Endothelial cell of umbilical vein (primary cell): ENCODE data around the gene ACBD6. TPM values are rescaled to one million over a fixed set of nuclear protein-coding genes. Genes with fewer than 3 reads are reported as not detected.

Experiments
- BruUV-seq: library from RNA; stranded (reverse); fragments of 400-500 nt; replicated peaks from 2 replicates; lab custom pipeline; 2021; lab: Mats Ljungman, UMichigan
- CTCF ChIA-PET: fragments of 300-600, 350-600 bp; sonication (Branson Sonifier 250); formaldehyde crosslinking; loops from one replicate; lab custom pipeline; 2021; ENCODE audit warnings: antibody characterized with exemption, inconsistent platforms; lab: Charles Lee
- POLR2A ChIA-PET: fragments of 300-600, 350-600 bp; sonication (Branson Sonifier 250); formaldehyde crosslinking; loops from one replicate; lab custom pipeline; 2021; ENCODE audit warnings: antibody characterized with exemption, inconsistent platforms; lab: Charles Lee
- DNase-seq: peaks from one replicate; pipeline ENCODE4 v3.0.0-alpha.2; 2011; ENCODE audit warnings: low read depth, low spot score
- FAIRE-seq: peaks from 2 replicates; lab custom pipeline; 2011; peaks lifted over from hg19 to GRCh38; lab: Jason Lieb, UNC
- H2AFZ ChIP-seq: 2 replicates; pipeline ENCODE4 v1.6.0; 2012; ENCODE audit warnings: low read depth, low read length, control low read depth, inconsistent platforms
- H3K27ac ChIP-seq: 2 replicates; pipeline ENCODE4 v1.5.1; 2011; ENCODE audit warnings: low read depth, mild to moderate bottlenecking, control low read depth, low read length, moderate library complexity; ENCODE audit not compliant: insufficient read depth
- H3K27me3 ChIP-seq, 2 experiments: 2 replicates each; pipeline versions ENCODE4 v1.6.0 to v1.6.1; 2011; ENCODE audit warnings: low read length in 2 of 2, mixed read lengths in 1 of 2; ENCODE audit not compliant: control insufficient read depth in 2 of 2, insufficient read depth in 2 of 2
- H3K36me3 ChIP-seq, 2 experiments: 2 replicates in 1 of 2; 3 replicates in 1 of 2; pipeline ENCODE4 v1.5.1; 2011; ENCODE audit warnings: low read length in 2 of 2, mild to moderate bottlenecking in 1 of 2, moderate library complexity in 1 of 2; ENCODE audit not compliant: control insufficient read depth in 2 of 2, insufficient read depth in 2 of 2; ENCODE audit errors: extremely low read depth in 1 of 2
- H3K4me1 ChIP-seq: 3 replicates; pipeline ENCODE4 v1.5.1; 2011; ENCODE audit warnings: mild to moderate bottlenecking, low read length; ENCODE audit not compliant: control insufficient read depth, insufficient read depth; ENCODE audit errors: extremely low read depth
- H3K4me2 ChIP-seq: 2 replicates; pipeline ENCODE4 v1.6.1; 2011; ENCODE audit warnings: low read length, control low read depth, mixed read lengths; ENCODE audit not compliant: insufficient read depth
- H3K4me3 ChIP-seq, 3 experiments: fragments of 200-600 bp in 1 of 3; sonication (generic), shearing (Covaris generic) in 1 of 3; replicated peaks in 1 of 3; 2 replicates each; pipeline ENCODE4 v1.5.1; 2011 to 2016; ENCODE audit warnings: control low read depth in 3 of 3, low read length in 3 of 3, mild to moderate bottlenecking in 2 of 3, inconsistent platforms in 1 of 3, low read depth in 1 of 3, moderate library complexity in 1 of 3; ENCODE audit not compliant: insufficient read depth in 1 of 3
- H3K79me2 ChIP-seq: 2 replicates; pipeline ENCODE4 v1.6.0; 2012; ENCODE audit warnings: low read length, inconsistent platforms; ENCODE audit not compliant: control insufficient read depth, insufficient read depth
- H3K9ac ChIP-seq: replicated peaks from 2 replicates; pipeline ENCODE3; 2011; ENCODE audit warnings: low read length, control low read depth; ENCODE audit not compliant: insufficient read depth; ENCODE audit errors: extremely low read depth
- H3K9me1 ChIP-seq: replicated peaks from 3 replicates; pipeline ENCODE4 v1.6.0; 2011; ENCODE audit warnings: mild to moderate bottlenecking, low read length; ENCODE audit not compliant: control insufficient read depth, insufficient read depth; ENCODE audit errors: extremely low read depth
- H3K9me3 ChIP-seq: replicated peaks from 2 replicates; pipeline ENCODE4 v1.5.1; 2012; ENCODE audit warnings: low read length, inconsistent platforms; ENCODE audit not compliant: control insufficient read depth, insufficient read depth
- H4K20me1 ChIP-seq: replicated peaks from 2 replicates; pipeline ENCODE3; 2011; ENCODE audit warnings: mild to moderate bottlenecking, low read length; ENCODE audit not compliant: control insufficient read depth, insufficient read depth; ENCODE audit errors: extremely low read depth
- CTCF ChIP-seq, 2 donors: IDR thresholded peaks; 1 replicate in 1 of 2; 2 replicates in 1 of 2; pipeline ENCODE4 v1.5.1; 2011; ENCODE audit warnings: low read length in 2 of 2, mild to moderate bottlenecking in 2 of 2, moderate library complexity in 2 of 2, control low read depth in 1 of 2, inconsistent platforms in 1 of 2, low read depth in 1 of 2; ENCODE audit not compliant: insufficient read depth in 1 of 2; ENCODE audit errors: extremely low read depth in 1 of 2
- EZH2 ChIP-seq: IDR thresholded peaks from 2 replicates; pipeline ENCODE4 v1.6.1; 2012; ENCODE audit warnings: borderline replicate concordance, low read depth, mild to moderate bottlenecking, moderate library complexity, low read length, inconsistent platforms; ENCODE audit not compliant: severe bottlenecking
- FOS ChIP-seq: IDR thresholded peaks from 2 replicates; pipeline ENCODE4 v1.6.1; 2011; ENCODE audit warnings: mild to moderate bottlenecking, low read length, moderate library complexity, borderline replicate concordance; ENCODE audit not compliant: insufficient read depth
- GATA2 ChIP-seq: IDR thresholded peaks from 2 replicates; pipeline ENCODE4 v1.7.0; 2011; ENCODE audit warnings: low read depth, mild to moderate bottlenecking, moderate library complexity, mixed read lengths, low read length; ENCODE audit not compliant: insufficient read length, insufficient read depth
- JUN ChIP-seq: IDR thresholded peaks from 2 replicates; pipeline ENCODE4 v1.6.1; 2011; ENCODE audit warnings: borderline replicate concordance, low read depth; ENCODE audit not compliant: insufficient read length, insufficient read depth
- MYC ChIP-seq: IDR thresholded peaks from one replicate; pipeline ENCODE4 v1.6.1; 2011; ENCODE audit warnings: mild to moderate bottlenecking, low read depth, low read length
- POLR2A ChIP-seq: IDR thresholded peaks from 2 replicates; pipeline ENCODE4 v1.6.1; 2012; ENCODE audit warnings: low read depth, mild to moderate bottlenecking, control low read depth, low read length
- dilution Hi-C: fragments of 300-500 bp; cut with MboI; formaldehyde crosslinking; loops from one replicate; pipeline ENCODE4 v1.15.0; 2019; ENCODE audit warnings: low sequenced_read_pairs; ENCODE audit not compliant: extremely low pct_ligation_motif_present
- intact Hi-C: fragments of 100-400 bp; cut with micrococcal nuclease; formaldehyde crosslinking; loops from one replicate; pipeline ENCODE4 v1.10.0; 2022
- polyA plus RNA-seq, 4 experiments: library from polyadenylated mRNA; depleted of rRNA in 3 of 4; stranded (reverse) in 3 of 4; unstranded in 1 of 4; fragments of >200 nt; gene quantifications; 2 replicates each; pipeline versions ENCODE4 v1.2.1 to v1.2.3, GENCODE V29; 2011 to 2012; ENCODE audit warnings: missing spikeins in 1 of 4
- total RNA-seq: library from RNA; stranded (reverse); gene quantifications from 2 replicates; pipeline ENCODE4 v1.2.3, GENCODE V29; 2021
- TF ChIP-seq, protein P1 (sequence below): IDR thresholded peaks from 2 replicates; pipeline ENCODE4 v1.6.1; 2011; ENCODE audit not compliant: insufficient read depth, insufficient read length

ACBD6 gene
- total and polyA plus RNA-seq, 2 donors (not counting 3 experiments of a cell fraction or from before 2014, with no cell fraction given), result 55.6 to 56.4 TPM

GRCh38 chr1:180451504-180451903 lies 50.9 kb downstream of the ACBD6 start:
- CTCF ChIA-PET, result interaction anchor here (0.8 kb wide), 1 partner anchor 16 kb away, joined by 3 read pairs; no protein-coding TSS in a partner anchor
- Histone ChIP-seq H3K4me2 (no peak overlapping the region), H3K4me3 (no peak overlapping the region), H3K36me3 (no peaks in the 10 kb centered on the region), H3K9me3 (no peaks in the 10 kb centered on the region), H3K4me1 (no peaks in the 10 kb centered on the region), H4K20me1 (peaks cover 3% of the 10 kb centered on the region), H3K27me3 (no peaks in the 10 kb centered on the region), H2AFZ (no peak overlapping the region), H3K79me2 (peaks cover 10% of the 10 kb centered on the region), H3K27ac (no peak overlapping the region), H3K9me1 (no peaks in the 10 kb centered on the region), H3K9ac (no peak overlapping the region)
- POLR2A ChIA-PET, result no interaction called here
- BruUV-seq, result no TSS peak
- DNase-seq (no peak), FAIRE-seq (no peak)
- intact Hi-C loops (no loop called here), dilution Hi-C loops (no loop called here)
- TF ChIP-seq GATA2 (no peak), MYC (no peak), POLR2A (no peak), EZH2 (no peak), JUN (no peak), CTCF (IDR thresholded peaks at IDR 0.05; ENCODE audit: extremely low read depth in 1 of 2, insufficient read depth in 1 of 2, low read depth in 1 of 2, low read length in 2 of 2) (no peak), FOS (no peak)
- TF ChIP-seq, protein P1, sequence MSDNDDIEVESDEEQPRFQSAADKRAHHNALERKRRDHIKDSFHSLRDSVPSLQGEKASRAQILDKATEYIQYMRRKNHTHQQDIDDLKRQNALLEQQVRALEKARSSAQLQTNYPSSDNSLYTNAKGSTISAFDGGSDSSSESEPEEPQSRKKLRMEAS, result no peak
